GM12891 (cell line): ENCODE results near the gene SLC17A5.
"Not testable (repeated sequence)": the region's sequence is repeated elsewhere in the genome, so short reads cannot be mapped to it uniquely, and the experiment has no call there.

Experiments used
- PAX5 ChIP-seq: IDR thresholded peaks from 2 replicates; pipeline ENCODE4 v1.6.1; 2011; ENCODE audit warnings: low read length, moderate library complexity, mild to moderate bottlenecking; ENCODE audit not compliant: insufficient read depth, severe bottlenecking
- POLR2A ChIP-seq: IDR thresholded peaks from 2 replicates; pipeline ENCODE4 v1.6.1; 2011; ENCODE audit warnings: low read depth, low read length, control low read depth
- POLR2AphosphoS5 ChIP-seq: IDR thresholded peaks from 2 replicates; pipeline ENCODE4 v1.6.1; 2011; ENCODE audit warnings: low read depth, low read length, control low read depth
- POU2F2 ChIP-seq: IDR thresholded peaks from 2 replicates; pipeline ENCODE4 v1.6.1; 2011; ENCODE audit warnings: low read depth, mild to moderate bottlenecking, control low read depth, low read length, moderate library complexity
- SPI1 ChIP-seq: IDR thresholded peaks from 2 replicates; pipeline ENCODE4 v1.6.1; 2011; ENCODE audit warnings: low read depth, low read length, control low read depth
- TAF1 ChIP-seq: IDR thresholded peaks from 2 replicates; pipeline ENCODE4 v1.6.1; 2011; ENCODE audit warnings: low read depth, low read length, control low read depth

GRCh38 chr6:73555380-73555949 is 98.3 kb downstream of the SLC17A5 start:
- not testable (repeated sequence) for TF ChIP-seq TAF1, POLR2AphosphoS5, POLR2A, SPI1, PAX5, POU2F2
